ENCODE results near the gene CALD1. TPM values are rescaled to one million over a fixed set of nuclear protein-coding genes. Genes with fewer than 3 reads are reported as not detected.
A peak's percentile ranks its signal among the peaks of the same experiment; 100 is the strongest.

Gene CALD1, protein sequence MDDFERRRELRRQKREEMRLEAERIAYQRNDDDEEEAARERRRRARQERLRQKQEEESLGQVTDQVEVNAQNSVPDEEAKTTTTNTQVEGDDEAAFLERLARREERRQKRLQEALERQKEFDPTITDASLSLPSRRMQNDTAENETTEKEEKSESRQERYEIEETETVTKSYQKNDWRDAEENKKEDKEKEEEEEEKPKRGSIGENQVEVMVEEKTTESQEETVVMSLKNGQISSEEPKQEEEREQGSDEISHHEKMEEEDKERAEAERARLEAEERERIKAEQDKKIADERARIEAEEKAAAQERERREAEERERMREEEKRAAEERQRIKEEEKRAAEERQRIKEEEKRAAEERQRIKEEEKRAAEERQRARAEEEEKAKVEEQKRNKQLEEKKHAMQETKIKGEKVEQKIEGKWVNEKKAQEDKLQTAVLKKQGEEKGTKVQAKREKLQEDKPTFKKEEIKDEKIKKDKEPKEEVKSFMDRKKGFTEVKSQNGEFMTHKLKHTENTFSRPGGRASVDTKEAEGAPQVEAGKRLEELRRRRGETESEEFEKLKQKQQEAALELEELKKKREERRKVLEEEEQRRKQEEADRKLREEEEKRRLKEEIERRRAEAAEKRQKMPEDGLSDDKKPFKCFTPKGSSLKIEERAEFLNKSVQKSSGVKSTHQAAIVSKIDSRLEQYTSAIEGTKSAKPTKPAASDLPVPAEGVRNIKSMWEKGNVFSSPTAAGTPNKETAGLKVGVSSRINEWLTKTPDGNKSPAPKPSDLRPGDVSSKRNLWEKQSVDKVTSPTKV
- 467 TPM for polyA plus RNA-seq (2013, experiment 1 of 2)
- 520 TPM for polyA plus RNA-seq (2013, experiment 2 of 2)

DNA sequence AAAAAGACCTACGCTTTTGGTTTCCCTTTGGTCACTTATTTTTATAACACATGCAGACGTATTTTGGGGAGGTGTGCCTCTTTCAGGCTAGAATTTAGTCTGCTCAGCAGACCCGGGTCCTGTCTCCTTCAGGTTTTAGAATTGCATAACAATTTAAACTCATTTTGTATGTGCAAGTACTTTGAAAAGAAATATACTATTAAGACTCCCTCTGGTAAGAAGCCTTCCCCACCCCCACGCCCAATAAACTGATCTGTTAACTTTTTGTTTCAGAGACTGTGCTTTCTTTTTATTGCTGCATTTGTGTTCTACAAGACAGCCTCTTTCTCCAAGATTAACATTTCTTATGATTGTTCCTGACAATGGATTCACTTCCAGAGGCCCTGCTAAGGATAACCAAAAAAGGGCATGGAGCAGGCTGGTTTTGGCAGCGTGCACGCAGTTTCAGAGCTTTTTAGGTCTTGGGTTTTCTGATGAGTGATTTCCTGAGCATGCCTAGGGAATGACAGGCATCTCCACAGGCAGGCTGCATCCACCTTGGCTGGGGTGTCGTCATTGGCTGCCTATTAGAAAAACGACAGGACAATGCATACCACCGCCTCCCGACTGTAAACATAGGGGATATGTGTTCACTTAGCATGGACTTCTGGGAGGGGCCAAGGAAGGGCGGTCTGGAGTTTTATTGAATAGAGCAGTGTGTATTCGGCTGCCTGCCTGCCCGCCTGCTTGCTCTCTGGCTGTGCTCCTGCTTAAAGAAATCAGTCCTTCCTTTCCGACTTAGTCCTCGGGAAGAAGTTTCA is at the start of gene CALD1:
Gene CALD1 (plus strand): TSS at position 694 of the 800 bp plus-strand sequence. CDS start 88,100 bp downstream, outside the sequence.
- Histone ChIP-seq H3K9me3 (ENCODE audit: control insufficient read depth, low read length) (no peaks in the 10 kb centered on the region), H3K4me1 (ENCODE audit: control insufficient read depth, insufficient read depth, low read length, poor library complexity, severe bottlenecking) (peaks cover 34% of the 10 kb centered on the region), H3K27ac (ENCODE audit: low read depth, low read length, severe bottlenecking) (peak within 1 kb of the TSS; percentile 96), H3K4me3 (ENCODE audit: extremely low read depth, insufficient read depth, low read length, poor library complexity, severe bottlenecking) (peak within 1 kb of the TSS; percentile 67), H3K36me3 (ENCODE audit: control insufficient read depth, insufficient read depth, low read length) (peaks cover 24% of the 10 kb centered on the region)
- WGBS, 2 experiments (ENCODE audit: insufficient coverage in 2 of 2) = 0 to 5% methylated on average over 6 to 11 of the region's 15 CpGs

- H3K9me3 ChIP-seq (ENCODE audit: control insufficient read depth, low read length) = no peaks in the 10 kb centered on the region
- H3K4me1 ChIP-seq (ENCODE audit: control insufficient read depth, insufficient read depth, low read length, poor library complexity, severe bottlenecking) = peaks cover 8% of the 10 kb centered on the region
- peak overlapping the region; percentile 13 for H3K27ac ChIP-seq (ENCODE audit: low read depth, low read length, severe bottlenecking)
- H3K4me3 ChIP-seq (ENCODE audit: extremely low read depth, insufficient read depth, low read length, poor library complexity, severe bottlenecking) = no peak overlapping the region
- 82 to 95% methylated on average over 3 of the region's 4 CpGs for WGBS, 2 experiments (ENCODE audit: insufficient coverage in 2 of 2)
- H3K36me3 ChIP-seq (ENCODE audit: control insufficient read depth, insufficient read depth, low read length) = no peaks in the 10 kb centered on the region
These were observed 49.5 kb upstream of the CALD1 start for GRCh38 chr7:134729895-134730294.

DNA sequence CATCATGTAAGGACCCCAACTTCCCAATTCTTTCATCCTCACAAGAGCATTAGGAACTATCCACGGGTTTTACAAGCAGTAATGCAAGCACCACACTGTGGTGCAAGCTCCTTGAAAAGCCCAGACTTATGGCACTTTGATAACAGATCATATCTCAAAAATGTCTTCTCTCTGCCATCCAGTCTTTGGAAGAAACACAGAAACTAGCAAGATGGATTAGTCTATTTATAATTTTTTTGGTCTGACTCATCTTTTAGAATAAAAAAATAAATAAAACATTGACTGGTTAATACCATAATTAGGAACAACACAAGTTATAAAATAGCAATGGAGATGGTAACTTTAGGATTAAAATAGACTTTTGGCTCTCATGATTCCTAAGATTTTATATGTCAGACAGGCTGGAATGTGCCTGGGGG is 49.0 kb upstream of the CALD1 start:
- Histone ChIP-seq H3K27ac (ENCODE audit: low read depth, low read length, severe bottlenecking) (no peak overlapping the region), H3K9me3 (ENCODE audit: control insufficient read depth, low read length) (no peaks in the 10 kb centered on the region), H3K36me3 (ENCODE audit: control insufficient read depth, insufficient read depth, low read length) (no peaks in the 10 kb centered on the region), H3K4me1 (ENCODE audit: control insufficient read depth, insufficient read depth, low read length, poor library complexity, severe bottlenecking) (peaks cover 8% of the 10 kb centered on the region), H3K4me3 (ENCODE audit: extremely low read depth, insufficient read depth, low read length, poor library complexity, severe bottlenecking) (no peak overlapping the region)
- WGBS, 2 experiments (ENCODE audit: insufficient coverage in 2 of 2) = 38 to 64% methylated on average over 1 of the region's 1 CpG

DNA sequence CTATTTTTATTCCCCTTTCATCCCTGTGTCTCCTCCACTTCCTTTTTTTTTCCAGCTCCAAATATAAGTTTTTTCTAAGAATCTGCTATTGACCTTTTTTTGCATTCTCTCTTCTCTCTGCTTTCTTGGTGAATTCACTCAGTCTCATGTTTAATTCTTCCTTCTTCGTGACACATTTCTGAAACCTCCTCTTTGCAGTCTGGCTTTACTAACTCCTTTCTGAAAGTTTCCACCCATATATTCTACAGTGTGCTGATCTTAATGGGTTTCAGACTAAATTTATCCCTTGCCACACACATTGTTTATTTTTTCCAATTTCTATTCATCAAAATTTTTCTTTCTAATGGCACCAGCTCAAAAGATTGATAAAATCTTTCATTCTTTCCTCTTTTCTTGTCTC is 47.8 kb upstream of the CALD1 start:
- peaks cover 10% of the 10 kb centered on the region for H3K4me1 ChIP-seq (ENCODE audit: control insufficient read depth, insufficient read depth, low read length, poor library complexity, severe bottlenecking)
- H3K4me3 ChIP-seq (ENCODE audit: extremely low read depth, insufficient read depth, low read length, poor library complexity, severe bottlenecking) = no peak overlapping the region
- WGBS, 2 experiments (ENCODE audit: insufficient coverage in 2 of 2) = 88% methylated on average over 1 of the region's 1 CpG; no CpG with 5 or more reads in 1 of the 2 experiments
- no peaks in the 10 kb centered on the region for H3K9me3 ChIP-seq (ENCODE audit: control insufficient read depth, low read length)
- no peak overlapping the region for H3K27ac ChIP-seq (ENCODE audit: low read depth, low read length, severe bottlenecking)
- H3K36me3 ChIP-seq (ENCODE audit: control insufficient read depth, insufficient read depth, low read length) = no peaks in the 10 kb centered on the region

DNA sequence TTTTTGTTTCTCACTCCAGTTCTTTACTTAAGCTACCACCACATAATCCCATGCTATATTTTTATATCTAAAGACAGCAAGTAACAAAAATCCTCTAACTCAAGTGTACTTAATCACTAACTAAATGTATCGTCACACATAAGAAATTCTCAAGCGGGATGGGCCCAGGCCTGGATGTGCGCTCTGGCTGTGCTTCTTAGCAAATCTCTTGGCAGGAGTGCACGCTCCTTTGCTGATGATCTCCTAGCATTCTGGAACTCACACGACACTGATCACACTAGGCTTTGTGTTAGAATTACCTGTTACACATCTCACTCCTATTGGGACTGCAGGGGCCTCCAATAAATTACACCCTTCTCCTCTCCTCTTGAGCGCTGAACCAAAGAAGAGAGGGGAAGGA is 46.7 kb upstream of the CALD1 start:
- 98 to 100% methylated on average over 5 of the region's 6 CpGs for WGBS, 2 experiments (ENCODE audit: insufficient coverage in 2 of 2)
- Histone ChIP-seq H3K9me3 (ENCODE audit: control insufficient read depth, low read length) (no peaks in the 10 kb centered on the region), H3K36me3 (ENCODE audit: control insufficient read depth, insufficient read depth, low read length) (no peaks in the 10 kb centered on the region), H3K27ac (ENCODE audit: low read depth, low read length, severe bottlenecking) (no peak overlapping the region), H3K4me3 (ENCODE audit: extremely low read depth, insufficient read depth, low read length, poor library complexity, severe bottlenecking) (no peak overlapping the region), H3K4me1 (ENCODE audit: control insufficient read depth, insufficient read depth, low read length, poor library complexity, severe bottlenecking) (peaks cover 14% of the 10 kb centered on the region)

DNA sequence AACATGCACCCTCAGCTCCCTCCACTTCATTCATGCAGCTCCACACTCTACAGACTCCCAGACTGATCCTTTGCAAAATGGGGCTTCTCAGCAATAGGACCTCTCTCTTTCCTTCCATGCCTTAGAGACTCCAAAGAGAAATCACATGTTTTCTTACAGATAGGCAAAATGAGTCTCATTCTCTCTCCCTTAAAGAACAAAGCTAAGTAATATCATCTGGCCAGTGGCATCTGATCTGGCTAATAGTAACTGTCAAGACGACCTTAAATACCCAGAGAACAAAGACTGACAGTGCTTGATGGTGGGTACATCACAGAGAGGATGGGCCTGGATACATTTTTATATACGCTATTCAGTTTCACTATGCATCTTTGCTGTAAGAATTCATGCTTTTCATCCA is 43.1 kb upstream of the CALD1 start:
- Histone ChIP-seq H3K4me3 (ENCODE audit: extremely low read depth, insufficient read depth, low read length, poor library complexity, severe bottlenecking) (no peak overlapping the region), H3K36me3 (ENCODE audit: control insufficient read depth, insufficient read depth, low read length) (no peaks in the 10 kb centered on the region), H3K4me1 (ENCODE audit: control insufficient read depth, insufficient read depth, low read length, poor library complexity, severe bottlenecking) (peaks cover 14% of the 10 kb centered on the region), H3K27ac (ENCODE audit: low read depth, low read length, severe bottlenecking) (no peak overlapping the region), H3K9me3 (ENCODE audit: control insufficient read depth, low read length) (no peaks in the 10 kb centered on the region)
- 91 to 95% methylated on average over 2 of the region's 2 CpGs for WGBS, 2 experiments (ENCODE audit: insufficient coverage in 2 of 2)

DNA sequence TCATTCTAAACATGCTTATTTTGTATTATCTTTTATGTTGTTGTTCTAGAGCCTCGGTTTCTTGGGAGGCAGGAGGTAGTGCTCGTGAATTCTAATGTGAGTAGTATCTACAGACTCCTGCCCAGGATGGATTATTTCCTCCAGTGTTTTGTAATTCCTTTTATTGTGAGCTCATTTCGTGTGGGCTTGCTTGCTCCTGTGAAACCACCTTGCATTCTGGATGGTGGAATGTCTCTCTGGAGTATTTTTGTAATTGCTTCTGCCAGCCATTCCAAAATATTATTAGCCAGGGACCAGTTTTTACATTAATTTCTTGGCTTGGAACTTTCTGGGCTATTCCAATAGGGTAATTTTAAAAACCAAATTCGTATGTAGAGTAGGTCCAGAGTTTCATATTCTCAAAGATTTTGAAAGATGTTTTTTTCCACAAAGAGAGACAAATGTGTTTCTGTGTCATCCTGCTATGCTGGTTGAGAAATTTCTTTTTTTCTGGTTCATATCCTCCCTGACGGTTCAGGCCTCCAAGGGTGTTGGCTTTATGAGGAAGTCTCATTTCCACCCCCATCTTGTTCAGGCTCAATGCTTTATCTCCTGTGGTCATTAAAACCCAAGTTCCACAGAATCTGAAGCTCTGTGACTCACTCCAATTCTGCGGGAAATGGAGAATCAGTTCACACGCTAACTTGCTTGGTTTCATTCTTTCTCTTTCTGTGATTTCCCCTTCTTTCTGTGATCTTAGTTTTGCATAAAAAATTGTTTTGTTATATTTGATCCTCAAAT is 41.7 kb upstream of the CALD1 start:
- 84 to 87% methylated on average over 2 to 4 of the region's 7 CpGs for WGBS, 2 experiments (ENCODE audit: insufficient coverage in 2 of 2)
- Histone ChIP-seq H3K9me3 (ENCODE audit: control insufficient read depth, low read length) (no peaks in the 10 kb centered on the region), H3K4me3 (ENCODE audit: extremely low read depth, insufficient read depth, low read length, poor library complexity, severe bottlenecking) (no peak overlapping the region), H3K4me1 (ENCODE audit: control insufficient read depth, insufficient read depth, low read length, poor library complexity, severe bottlenecking) (peaks cover 26% of the 10 kb centered on the region), H3K27ac (ENCODE audit: low read depth, low read length, severe bottlenecking) (peak overlapping the region; percentile 78), H3K36me3 (ENCODE audit: control insufficient read depth, insufficient read depth, low read length) (no peaks in the 10 kb centered on the region)

- no peaks in the 10 kb centered on the region for H3K9me3 ChIP-seq (ENCODE audit: control insufficient read depth, low read length)
- no peak overlapping the region for H3K27ac ChIP-seq (ENCODE audit: low read depth, low read length, severe bottlenecking)
- 96 to 100% methylated on average over 2 to 3 of the region's 3 CpGs for WGBS, 2 experiments (ENCODE audit: insufficient coverage in 2 of 2)
- no peaks in the 10 kb centered on the region for H3K36me3 ChIP-seq (ENCODE audit: control insufficient read depth, insufficient read depth, low read length)
- peaks cover 39% of the 10 kb centered on the region for H3K4me1 ChIP-seq (ENCODE audit: control insufficient read depth, insufficient read depth, low read length, poor library complexity, severe bottlenecking)
- no peak overlapping the region for H3K4me3 ChIP-seq (ENCODE audit: extremely low read depth, insufficient read depth, low read length, poor library complexity, severe bottlenecking)
These were observed 40.1 kb upstream of the CALD1 start for GRCh38 chr7:134739362-134739761.

- Histone ChIP-seq H3K4me1 (ENCODE audit: control insufficient read depth, insufficient read depth, low read length, poor library complexity, severe bottlenecking) (peaks cover 39% of the 10 kb centered on the region), H3K9me3 (ENCODE audit: control insufficient read depth, low read length) (no peaks in the 10 kb centered on the region), H3K4me3 (ENCODE audit: extremely low read depth, insufficient read depth, low read length, poor library complexity, severe bottlenecking) (no peak overlapping the region), H3K36me3 (ENCODE audit: control insufficient read depth, insufficient read depth, low read length) (no peaks in the 10 kb centered on the region), H3K27ac (ENCODE audit: low read depth, low read length, severe bottlenecking) (no peak overlapping the region)
- 63 to 67% methylated on average over 3 of the region's 4 CpGs for WGBS, 2 experiments (ENCODE audit: insufficient coverage in 2 of 2)
These were observed 39.1 kb upstream of the CALD1 start for GRCh38 chr7:134740376-134740775.

All from mesodermal cell (in vitro differentiated cells).